HG02885 (cell line): Measurements from ENCODE around the gene ARHGAP25.
"Not testable (repeated sequence)": the region's sequence is repeated elsewhere in the genome, so short reads cannot be mapped to it uniquely, and the experiment has no call there.

ENCODE experiments used
- ATAC-seq: cut with Tn5 transposase; IDR thresholded peaks from one replicate; pipeline ENCODE4 v1.9.1; 2021; ENCODE audit warnings: mild to moderate bottlenecking; ENCODE audit not compliant: unreplicated experiment, poor library complexity

ARHGAP25 gene

DNA sequence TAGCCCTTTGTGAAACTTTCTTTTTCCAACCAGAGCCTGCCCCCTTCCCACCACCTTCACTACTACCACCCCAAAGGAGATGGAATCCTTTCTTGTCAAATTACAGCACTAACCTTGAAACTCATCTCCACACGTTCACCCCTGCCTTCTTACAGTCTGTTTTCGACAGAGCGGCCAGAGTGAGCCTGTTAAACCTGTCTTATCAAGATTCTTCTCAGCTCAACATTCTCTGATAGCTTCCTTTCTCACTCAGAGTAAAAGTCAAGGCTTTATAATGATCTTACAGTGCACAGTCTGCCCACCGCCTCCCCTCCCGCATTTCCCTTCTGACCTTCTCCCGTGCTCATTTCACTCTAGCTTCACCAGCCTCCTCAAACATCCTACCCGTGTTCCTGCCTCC lies 56.0 kb downstream of the ARHGAP25 start:
- ATAC-seq: no peak

DNA sequence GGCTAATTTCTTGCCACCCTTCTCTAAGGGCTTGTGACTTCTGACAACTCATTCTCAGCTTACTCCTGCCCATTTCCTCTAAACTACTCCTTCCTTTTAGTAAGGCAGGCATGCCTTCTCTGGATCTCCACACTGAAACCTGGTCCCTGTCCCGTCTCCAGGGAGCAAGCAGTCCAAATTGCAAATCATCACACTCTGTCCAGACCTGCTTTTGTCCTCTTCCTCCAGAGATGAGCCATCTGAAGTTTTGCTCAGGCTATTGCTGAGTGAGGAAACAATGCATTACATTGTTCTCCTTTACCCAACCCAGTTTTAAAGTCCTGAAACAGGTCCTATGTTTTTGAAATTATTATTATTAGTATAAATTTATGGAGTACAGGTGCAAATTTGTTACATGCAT lies 57.3 kb downstream of the ARHGAP25 start:
- ATAC-seq: no peak

DNA sequence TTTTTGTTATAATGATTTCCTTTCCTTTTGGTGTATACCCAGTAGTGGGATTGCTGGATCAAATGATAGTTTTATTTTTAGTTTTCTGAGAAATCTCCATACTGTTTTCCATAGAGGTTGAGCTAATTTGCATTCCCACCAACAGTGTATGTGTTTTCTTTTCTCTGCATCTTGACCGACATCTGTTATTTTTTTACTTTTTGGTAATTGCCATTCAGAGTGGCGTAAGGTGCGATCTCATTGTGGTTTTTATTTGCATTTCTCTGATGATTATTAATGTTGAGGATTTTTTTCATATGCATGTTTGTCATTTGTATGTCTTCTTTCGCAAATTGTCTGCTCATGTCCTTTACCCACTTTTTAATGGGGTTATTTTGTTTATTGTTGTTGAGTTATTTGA lies 58.1 kb downstream of the ARHGAP25 start:
- ATAC-seq: no peak

DNA sequence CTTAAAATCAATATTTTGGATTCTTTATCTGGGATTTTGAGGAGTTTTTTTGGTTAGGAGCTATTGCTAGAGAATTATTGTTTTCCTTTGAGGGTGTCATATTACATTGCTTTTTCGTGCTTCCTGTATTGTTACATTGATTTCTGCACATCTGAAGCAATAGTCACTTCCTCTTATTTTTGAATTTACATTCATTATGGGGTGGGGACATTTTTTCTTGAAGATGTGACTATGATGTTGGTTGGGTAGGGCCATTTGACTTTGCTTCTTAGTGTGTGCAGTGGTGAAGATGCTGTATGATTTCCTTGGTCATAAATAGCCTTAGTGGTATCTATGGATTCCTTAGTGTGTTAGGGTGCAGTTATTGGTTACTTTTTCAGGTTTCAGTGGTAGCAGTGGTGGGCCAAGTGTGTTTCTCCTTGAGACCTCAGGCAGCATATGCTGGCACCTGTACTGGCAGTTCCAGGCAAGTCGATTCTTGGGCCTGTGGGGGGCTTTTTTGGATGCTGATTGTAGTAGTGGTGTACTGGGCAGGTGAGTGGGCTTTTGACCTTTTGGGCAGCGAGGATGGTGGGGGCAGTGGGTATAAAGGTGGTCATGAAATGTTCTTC lies 61.8 kb downstream of the ARHGAP25 start:
- no peak for ATAC-seq

DNA sequence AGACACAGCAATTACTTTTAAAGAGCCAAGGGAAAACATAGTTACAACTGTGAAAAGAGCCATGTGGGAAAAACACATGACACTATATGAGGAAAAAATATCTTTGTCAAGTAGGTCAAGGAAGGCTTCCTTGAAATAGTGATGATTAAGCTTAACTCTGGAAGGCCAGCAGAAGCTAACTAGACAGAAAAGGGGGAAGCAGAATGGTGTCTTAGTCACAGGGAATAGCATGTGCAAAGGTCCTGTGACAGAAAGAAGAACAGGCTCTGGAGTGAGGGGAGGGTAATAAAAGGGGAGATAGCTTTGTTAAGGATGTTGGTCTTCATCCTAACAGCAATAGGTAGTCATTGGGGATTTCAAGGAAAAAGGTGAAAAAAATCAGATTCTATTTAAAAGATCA lies 64.0 kb downstream of the ARHGAP25 start:
- ATAC-seq: no peak

DNA sequence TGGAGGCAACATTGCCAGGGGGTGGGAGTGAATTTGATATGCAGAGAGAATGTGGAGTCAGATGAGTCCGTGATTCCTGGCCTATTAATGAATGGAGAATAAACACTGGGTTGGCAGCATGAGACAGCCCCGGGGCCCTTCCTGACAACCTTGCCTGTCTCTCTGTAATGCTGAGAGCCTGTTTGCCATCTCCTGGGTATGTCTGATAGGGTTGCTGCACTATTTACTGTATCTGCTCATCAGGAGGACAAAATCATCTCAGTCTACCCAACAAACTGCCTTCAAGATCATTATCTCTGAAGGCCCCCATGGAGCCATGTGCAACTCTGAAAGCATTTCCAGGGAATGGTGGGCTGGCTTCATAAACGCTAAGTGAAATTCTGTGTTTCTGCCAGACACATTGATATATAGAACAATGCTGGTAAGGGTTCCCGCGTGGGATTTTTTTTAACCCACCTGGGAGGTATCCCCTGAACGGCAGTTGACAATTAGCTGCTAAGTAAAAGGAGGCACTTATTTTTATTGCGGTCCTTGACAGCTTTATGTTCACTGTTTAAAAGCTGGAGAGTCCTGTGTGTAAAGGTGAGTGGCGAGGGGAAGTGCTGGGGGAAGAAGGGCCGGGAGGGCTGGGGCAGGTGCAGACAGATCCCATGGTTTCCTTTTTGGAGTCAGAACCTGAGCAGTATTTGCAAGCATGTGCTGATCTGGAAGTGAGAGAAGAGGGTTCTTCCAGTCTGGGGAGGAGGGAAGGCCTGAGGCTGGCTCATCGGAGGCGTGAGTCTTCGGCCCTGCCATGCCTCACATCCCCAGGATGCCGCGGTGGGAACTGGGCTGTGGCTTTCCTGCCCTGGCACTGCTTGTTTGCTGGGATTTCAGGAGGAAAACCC lies 64.8 kb downstream of the ARHGAP25 start:
- no peak for ATAC-seq

DNA sequence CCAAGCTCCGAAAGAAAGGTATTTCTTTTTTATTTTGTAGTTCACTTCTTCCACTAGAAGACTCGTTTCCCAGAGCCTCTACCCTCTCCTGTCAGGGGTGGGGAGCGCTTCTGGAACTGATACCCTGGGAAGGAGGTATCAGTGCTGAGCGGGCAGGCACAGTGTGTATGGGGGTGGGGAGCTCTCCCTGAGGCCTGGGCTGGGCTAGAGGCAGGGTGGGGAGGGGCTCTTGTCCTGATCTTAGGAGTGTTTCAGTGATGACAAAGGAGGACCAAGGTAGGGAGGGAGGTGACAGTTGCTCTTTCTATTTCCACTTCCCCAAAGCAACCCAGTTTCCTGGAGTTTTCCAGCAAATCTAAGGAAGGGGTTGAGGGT lies 65.4 kb downstream of the ARHGAP25 start:
- no peak for ATAC-seq

DNA sequence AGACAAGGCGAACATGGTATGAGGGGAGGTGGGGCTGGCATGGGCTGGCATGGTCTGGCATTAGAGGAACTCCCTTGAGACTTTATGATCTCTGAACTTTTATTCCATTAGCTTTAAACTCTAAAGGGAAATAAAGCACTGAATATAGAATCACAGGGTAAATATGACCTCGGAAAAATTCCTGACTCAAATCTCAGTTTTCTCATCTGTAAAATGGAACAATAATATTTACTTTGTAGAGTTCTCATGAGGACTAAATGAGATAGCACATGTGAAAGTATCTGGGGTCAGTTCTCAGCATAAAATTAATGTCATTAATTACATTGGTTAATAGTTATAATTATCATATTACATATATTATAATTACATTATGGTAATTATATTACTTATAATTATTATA lies 65.9 kb downstream of the ARHGAP25 start:
- ATAC-seq: no peak

DNA sequence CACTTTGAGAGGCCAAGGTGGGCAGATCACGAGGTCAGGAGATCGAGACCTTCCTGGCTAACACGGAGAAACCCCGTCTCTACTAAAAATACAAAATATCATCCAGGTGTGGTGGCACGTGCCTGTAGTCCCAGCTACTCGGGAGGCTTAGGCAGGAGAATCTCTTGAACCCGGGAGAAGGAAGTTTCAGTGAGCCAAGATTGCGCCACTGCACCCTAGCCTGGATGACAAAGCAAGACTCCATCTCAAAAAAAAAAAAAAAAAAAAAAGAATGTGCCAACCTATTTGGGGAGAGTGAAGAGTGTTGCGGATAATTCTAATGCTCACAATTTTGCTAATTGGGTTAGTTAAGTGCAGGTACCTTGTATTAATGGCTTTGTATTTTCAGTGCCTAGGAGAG lies 67.5 kb downstream of the ARHGAP25 start:
- not testable (repeated sequence) for ATAC-seq

DNA sequence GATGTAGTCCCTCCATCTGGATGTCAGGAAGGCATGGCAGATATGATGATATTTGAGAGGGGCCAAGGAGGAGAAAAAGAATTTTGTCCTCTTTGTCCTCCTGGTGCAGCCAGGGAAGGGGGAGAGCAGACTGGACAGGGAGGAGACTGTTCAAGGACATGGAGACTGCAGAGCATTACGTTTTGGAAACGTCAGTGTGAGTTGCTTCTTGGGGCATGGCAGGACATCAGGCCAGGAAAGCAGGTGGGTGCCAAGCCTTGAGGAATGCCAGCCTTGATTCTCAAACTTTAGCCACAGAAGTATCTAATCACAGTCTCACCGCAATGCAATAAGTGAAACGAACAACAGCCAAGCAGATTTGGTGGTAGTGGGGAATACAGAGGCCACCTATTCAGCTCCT lies 70.4 kb downstream of the ARHGAP25 start:
- no peak for ATAC-seq

DNA sequence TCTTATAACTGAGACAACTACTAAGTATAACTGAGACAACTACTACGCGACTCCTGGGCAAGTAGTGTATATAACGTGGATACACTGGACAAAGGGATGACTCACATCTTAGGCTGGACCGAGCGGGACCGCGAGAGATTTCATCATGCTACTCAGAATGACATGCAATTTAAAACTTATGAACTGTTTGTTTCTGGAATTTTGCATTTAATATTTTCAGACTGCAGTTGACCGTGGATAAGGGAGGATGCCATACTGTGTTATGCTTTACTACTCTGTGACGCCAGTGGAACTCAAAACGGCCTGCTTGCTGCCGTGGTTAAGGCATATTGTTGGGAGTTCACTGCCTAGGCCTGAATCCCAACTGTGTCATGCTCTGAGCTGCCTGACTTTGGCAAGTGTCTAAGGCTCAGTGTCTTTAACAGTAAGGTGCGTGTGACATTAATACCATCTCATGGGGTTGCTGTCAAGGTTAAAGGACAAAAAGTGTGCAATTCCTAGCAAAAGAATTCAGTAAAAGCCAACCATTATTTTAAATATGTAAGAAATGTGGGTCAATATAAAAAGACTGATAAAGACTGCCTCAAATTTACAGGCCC lies 72.0 kb downstream of the ARHGAP25 start:
- no peak for ATAC-seq

DNA sequence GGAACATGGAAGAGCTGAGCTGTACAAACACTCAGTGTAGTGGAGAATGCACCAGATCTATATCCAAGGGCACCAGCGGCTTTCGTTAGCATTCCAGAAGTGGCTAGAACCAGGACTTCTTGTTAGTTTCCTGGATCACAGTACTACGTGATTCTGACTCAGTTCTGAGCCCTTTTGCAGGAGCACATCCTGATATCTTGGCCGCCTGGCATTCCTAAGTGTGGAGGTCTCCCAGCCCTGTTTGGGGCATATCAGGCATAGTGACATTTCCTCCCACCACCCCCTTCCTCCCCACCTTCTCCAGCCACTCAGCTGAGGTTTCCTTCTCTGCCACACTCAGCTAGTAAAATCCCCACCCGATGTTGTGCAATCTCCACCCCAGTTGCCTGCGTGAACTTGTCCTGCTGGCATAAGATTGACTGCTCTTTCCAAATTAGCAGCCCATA lies 73.2 kb downstream of the ARHGAP25 start:
- ATAC-seq: no peak

DNA sequence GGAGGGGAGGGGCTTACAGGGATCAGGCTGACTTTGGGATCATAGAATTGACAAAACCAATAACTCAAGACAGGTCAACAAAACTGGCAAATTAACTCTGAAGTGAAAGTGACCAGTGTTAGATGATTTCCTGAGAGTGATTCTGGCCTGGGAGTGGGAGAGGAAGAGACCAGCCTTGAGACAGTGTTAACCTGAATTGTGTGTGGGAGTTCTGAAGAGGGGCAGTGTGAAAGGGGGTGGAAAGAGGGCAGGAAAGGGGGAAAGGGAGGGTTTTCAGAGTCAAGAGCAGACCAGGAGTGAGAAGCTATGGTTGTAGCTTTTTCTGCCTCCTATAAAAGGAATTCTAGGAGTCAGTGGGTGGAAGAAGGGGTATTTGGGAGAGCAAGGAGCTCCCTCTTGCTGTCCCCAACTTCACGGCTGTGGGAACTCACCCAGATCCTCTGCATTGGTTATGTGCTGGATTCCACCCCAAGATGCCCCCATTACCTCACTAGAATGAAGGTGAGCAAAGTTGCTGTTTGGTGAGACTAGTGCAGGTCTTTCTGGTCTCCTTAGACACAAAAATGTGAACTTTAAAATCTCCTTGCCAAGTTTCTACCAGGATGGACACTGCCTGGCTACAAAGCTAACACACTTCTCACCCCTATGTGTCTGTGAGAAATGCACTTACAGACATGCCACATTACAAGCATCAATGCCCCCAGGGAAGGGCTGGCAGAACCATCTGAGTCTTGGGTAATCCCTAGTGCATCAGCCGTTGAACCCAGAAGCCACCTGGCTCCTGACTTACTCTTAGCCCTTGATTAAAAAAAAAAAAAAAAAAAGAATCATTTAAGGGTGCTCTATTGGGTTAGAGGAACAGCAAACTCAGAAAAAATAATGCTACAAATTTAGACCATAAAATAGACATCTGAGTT lies 75.0 kb downstream of the ARHGAP25 start:
- ATAC-seq: no peak

DNA sequence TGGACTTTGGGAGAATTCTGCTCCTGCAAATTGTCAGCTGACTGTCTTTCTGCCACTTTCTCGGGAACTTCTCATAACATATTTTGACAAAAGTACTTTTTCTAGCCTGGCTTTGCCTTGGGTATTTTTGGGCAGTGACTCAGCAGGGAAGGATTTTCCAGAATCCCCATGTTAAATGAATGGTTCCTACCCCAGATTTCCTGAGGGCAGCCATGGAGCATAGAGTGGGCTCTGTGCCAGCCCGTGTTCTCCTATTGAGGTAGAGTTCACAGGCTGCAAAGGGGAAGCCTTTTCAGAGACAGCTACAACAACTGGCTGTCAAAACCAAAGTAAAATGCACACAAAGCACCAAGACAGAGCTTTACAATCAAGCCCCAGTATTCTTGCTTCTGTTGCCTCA lies 76.8 kb downstream of the ARHGAP25 start:
- ATAC-seq: no peak

DNA sequence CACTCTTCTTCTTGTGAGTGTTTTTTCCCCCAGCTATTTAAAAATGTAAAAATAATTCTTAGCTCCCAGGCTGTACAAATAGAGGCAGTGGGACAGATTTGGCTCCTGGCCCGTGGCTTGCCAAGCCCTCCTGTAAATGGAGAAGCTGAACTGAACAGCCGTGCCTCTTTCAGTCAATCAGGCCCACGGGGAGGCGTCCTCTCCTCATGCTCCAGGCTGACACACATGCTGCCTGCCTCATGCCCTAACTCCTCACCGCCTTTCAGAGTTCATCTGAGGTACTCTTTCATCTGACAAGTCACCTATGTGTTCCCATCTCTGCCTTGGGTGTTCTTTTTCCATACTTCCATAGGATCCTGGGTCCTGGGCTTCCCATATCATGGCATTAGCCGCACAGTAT lies 77.6 kb downstream of the ARHGAP25 start:
- no peak for ATAC-seq

DNA sequence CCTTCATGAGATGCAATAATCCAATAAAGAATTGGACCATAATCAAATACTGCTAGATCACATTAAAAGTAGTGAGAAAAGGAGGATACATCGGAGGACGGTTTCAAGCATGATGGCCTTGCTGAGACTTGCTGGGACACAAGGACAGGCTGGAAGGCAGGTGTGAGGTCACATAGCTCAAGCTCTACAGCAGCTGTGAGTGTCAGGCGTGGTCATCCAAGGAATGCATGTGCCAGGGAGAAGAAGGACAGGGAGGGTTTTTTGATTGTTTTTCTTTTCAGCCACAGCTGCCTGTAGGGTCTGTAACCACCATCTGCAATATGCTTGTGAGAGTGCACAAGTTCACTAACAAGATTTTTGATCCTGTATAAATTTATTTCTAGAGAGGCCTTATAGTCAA lies 79.0 kb downstream of the ARHGAP25 start:
- no peak for ATAC-seq

DNA sequence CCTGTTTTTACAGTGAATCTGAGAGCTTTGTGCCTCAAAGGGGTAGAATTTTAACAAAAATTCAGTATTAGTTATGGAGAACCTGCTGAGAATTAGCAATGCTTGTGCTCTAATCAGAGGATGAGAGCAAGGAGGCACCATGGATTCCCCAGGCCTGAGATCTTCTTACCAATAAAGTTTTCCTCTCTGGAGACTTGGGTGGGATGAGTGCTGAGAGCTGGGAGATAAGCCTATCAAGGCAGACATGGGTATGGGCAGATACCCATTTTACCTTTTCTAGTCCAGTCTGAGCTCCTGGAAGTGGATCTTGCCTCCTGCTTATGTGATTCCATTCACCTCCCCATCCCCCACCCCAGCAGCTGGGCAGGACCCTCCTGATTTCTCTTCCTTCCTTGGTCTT lies 82.7 kb downstream of the ARHGAP25 start:
- ATAC-seq: no peak

DNA sequence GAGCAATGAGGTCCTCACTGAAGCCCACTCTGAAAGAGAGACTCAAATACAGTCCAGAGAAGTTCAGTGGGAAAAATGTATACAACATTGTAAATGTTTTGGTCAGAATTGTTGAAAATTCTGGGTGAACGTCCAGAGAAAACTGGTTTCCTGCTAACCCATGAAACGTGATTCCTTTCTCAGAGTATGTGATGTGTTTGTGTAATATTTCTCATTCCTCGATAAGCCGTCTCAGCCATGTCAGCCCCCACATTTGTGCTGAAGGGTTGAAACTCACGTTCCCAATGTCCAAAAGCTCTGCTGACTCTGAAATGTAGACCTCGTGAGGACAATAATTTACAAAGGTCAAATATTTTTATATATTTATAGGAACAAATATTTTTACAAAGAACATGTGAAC lies 84.9 kb downstream of the ARHGAP25 start:
- ATAC-seq: no peak

DNA sequence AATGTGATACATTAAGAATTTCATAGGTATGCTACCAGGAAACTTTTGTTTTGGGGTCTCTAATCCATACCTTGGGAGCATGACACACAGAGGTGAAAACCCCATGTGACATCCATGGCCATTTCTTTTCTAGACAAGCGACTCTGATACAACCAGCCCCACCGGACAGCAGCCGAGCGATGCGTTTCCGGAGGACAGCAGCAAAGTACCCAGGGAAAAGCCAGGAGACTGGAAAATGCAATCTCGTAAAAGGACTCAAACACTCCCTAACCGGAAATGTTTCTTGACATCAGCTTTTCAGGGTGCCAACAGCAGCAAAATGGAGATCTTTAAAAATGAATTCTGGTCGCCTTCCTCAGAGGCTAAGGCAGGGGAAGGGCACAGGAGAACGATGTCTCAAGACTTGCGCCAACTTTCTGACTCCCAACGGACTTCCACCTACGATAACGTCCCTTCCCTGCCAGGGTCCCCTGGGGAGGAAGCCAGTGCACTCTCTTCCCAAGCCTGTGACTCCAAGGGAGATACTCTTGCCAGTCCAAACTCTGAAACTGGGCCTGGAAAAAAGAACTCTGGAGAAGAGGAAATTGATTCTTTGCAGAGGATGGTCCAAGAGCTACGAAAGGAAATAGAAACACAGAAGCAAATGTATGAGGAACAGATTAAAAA lies 87.7 kb downstream of the ARHGAP25 start:
- ATAC-seq: no peak

DNA sequence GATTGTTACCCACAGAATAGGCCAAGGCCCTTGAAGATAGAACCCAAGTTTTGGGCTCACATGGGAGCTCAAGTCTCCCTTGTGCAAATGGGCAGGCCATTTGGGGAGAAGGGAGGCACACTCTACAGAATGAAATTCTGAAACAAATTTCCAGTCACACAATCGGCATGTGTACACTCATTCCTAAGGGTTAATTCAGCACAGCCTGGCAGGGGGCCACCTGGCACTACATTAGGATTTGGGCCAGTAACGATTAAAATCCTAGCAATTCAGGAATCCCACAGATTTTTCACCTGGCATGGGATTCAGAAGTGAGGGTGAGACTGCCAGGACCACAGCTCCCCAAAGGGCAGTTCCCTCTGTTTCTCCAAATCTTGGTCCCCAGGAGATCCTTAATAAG lies 90.2 kb downstream of the ARHGAP25 start:
- no peak for ATAC-seq
